CD14-positive monocyte (primary cell): ENCODE measurements around the gene KRTAP5-6. TPM values are rescaled to one million over a fixed set of nuclear protein-coding genes. Genes with fewer than 3 reads are reported as not detected.

Source experiments
- DNase-seq, 3 donors: peaks; one replicate each; pipeline ENCODE4 v3.0.0-alpha.2; 2011 to 2022
- H2AFZ ChIP-seq: 2 replicates; pipeline ENCODE4 v1.6.0; 2012; ENCODE audit warnings: mild to moderate bottlenecking, low read depth, low read length, inconsistent platforms; ENCODE audit not compliant: insufficient read depth, poor library complexity, severe bottlenecking
- H3K27ac ChIP-seq, 2 donors: 1 replicate in 1 of 2; 2 replicates in 1 of 2; pipeline ENCODE4 v1.5.1; 2012 to 2013; ENCODE audit warnings: low read length in 2 of 2, control low read depth in 1 of 2, inconsistent platforms in 1 of 2, low read depth in 1 of 2, mild to moderate bottlenecking in 1 of 2
- H3K27me3 ChIP-seq, 2 donors: one replicate each; pipeline versions ENCODE4 v1.6.0 to v1.6.1; 2011 to 2013; ENCODE audit warnings: low read length in 2 of 2; ENCODE audit not compliant: control insufficient read depth in 2 of 2, insufficient read depth in 2 of 2
- H3K36me3 ChIP-seq, 2 donors: replicated peaks in 1 of 2; 1 replicate in 1 of 2; 2 replicates in 1 of 2; pipeline versions ENCODE4 v1.5.1 to v1.6.1; 2012 to 2013; ENCODE audit warnings: low read length in 2 of 2, control low read depth in 1 of 2, inconsistent platforms in 1 of 2, mild to moderate bottlenecking in 1 of 2; ENCODE audit not compliant: insufficient read depth in 2 of 2, control insufficient read depth in 1 of 2
- H3K4me1 ChIP-seq, 2 donors: 1 replicate in 1 of 2; 2 replicates in 1 of 2; pipeline versions ENCODE4 v1.5.1 to v1.6.1; 2012 to 2013; ENCODE audit warnings: low read length in 2 of 2, control low read depth in 1 of 2, inconsistent platforms in 1 of 2, mild to moderate bottlenecking in 1 of 2, moderate library complexity in 1 of 2; ENCODE audit not compliant: insufficient read depth in 2 of 2, control insufficient read depth in 1 of 2
- H3K4me2 ChIP-seq: replicated peaks from 2 replicates; pipeline ENCODE3; 2012; ENCODE audit warnings: low read length, moderate library complexity, mild to moderate bottlenecking; ENCODE audit not compliant: poor library complexity, severe bottlenecking; ENCODE audit errors: extremely low read depth
- H3K4me3 ChIP-seq, 3 experiments: fragments of 200-600 bp in 1 of 3; sonication (generic) in 1 of 3; replicated peaks in 1 of 3; 1 replicate in 2 of 3; 2 replicates in 1 of 3; pipeline ENCODE4 v1.5.1; 2011 to 2013; ENCODE audit warnings: low read length in 3 of 3, mild to moderate bottlenecking in 3 of 3, control low read depth in 2 of 3, low read depth in 2 of 3, inconsistent platforms in 1 of 3, moderate library complexity in 1 of 3
- H3K79me2 ChIP-seq: 2 replicates; pipeline ENCODE4 v1.6.0; 2012; ENCODE audit warnings: mild to moderate bottlenecking, control low read depth, inconsistent platforms, low read length, moderate library complexity; ENCODE audit not compliant: insufficient read depth
- H3K9ac ChIP-seq: 2 replicates; pipeline ENCODE4 v1.6.0; 2017; ENCODE audit warnings: low read length, mild to moderate bottlenecking; ENCODE audit not compliant: insufficient read depth, poor library complexity, severe bottlenecking
- H3K9me3 ChIP-seq, 2 donors: replicated peaks in 1 of 2; 1 replicate in 1 of 2; 2 replicates in 1 of 2; pipeline versions ENCODE4 v1.5.1 to v1.6.1; 2012 to 2013; ENCODE audit warnings: low read length in 2 of 2, control low read depth in 1 of 2; ENCODE audit not compliant: control insufficient read depth in 1 of 2, insufficient read depth in 1 of 2
- H4K20me1 ChIP-seq: 2 replicates; pipeline ENCODE4 v1.6.0; 2012; ENCODE audit warnings: mild to moderate bottlenecking, low read length, control low read depth, moderate library complexity; ENCODE audit not compliant: insufficient read depth
- H3K27ac Mint-ChIP-seq, 7 donors: one replicate each; pipeline ENCODE4 v1.8.0; 2020; ENCODE audit warnings: mild to moderate bottlenecking in 7 of 7, mixed read lengths in 7 of 7, moderate library complexity in 6 of 7, inconsistent platforms in 2 of 7
- H3K27me3 Mint-ChIP-seq, 3 donors: one replicate each; pipeline ENCODE4 v1.8.0; 2021 to 2022; ENCODE audit warnings: low read depth in 3 of 3, mild to moderate bottlenecking in 3 of 3, mixed read lengths in 3 of 3, moderate library complexity in 3 of 3, inconsistent platforms in 1 of 3
- H3K36me3 Mint-ChIP-seq, 2 donors: one replicate each; pipeline ENCODE4 v1.8.0; 2020; ENCODE audit warnings: mixed read lengths in 2 of 2, inconsistent platforms in 1 of 2, mild to moderate bottlenecking in 1 of 2
- H3K4me1 Mint-ChIP-seq: one replicate; pipeline ENCODE4 v1.8.0; 2020; ENCODE audit warnings: mild to moderate bottlenecking, mixed read lengths
- H3K4me3 Mint-ChIP-seq, 2 donors: one replicate each; pipeline ENCODE4 v1.8.0; 2020; ENCODE audit warnings: mild to moderate bottlenecking in 2 of 2, mixed read lengths in 2 of 2, moderate library complexity in 1 of 2
- H3K9me3 Mint-ChIP-seq, 7 donors: one replicate each; pipeline ENCODE4 v1.8.0; 2020 to 2022; ENCODE audit warnings: mixed read lengths in 7 of 7, mild to moderate bottlenecking in 6 of 7, moderate library complexity in 6 of 7, inconsistent platforms in 2 of 7
- CTCF ChIP-seq: fragments of 200-600 bp; IDR thresholded peaks from one replicate; pipeline ENCODE4 v1.8.0; 2022; ENCODE audit warnings: antibody characterized with exemption, mild to moderate bottlenecking
- WGBS: methylation state at CpG from one replicate; pipeline ENCODE4 v1.1.5; 2013; ENCODE audit warnings: missing lambda C conversion rate; ENCODE audit not compliant: insufficient coverage; 5-methylcytosine and 5-hydroxymethylcytosine counted together
- intact Hi-C, 2 donors: fragments of 100-400 bp; cut with micrococcal nuclease; formaldehyde crosslinking; loops; one replicate each; pipeline versions ENCODE4 v1.15.0 to v1.15.1; 2023
- polyA plus RNA-seq, 3 donors: library from polyadenylated mRNA; depleted of rRNA in 1 of 3; unstranded in 2 of 3; stranded (reverse) in 1 of 3; fragments of 300-500 nt in 2 of 3; fragments of >200 nt in 1 of 3; fragmentation: Illumina TruSeq in 2 of 3; gene quantifications; 1 replicate in 2 of 3; 2 replicates in 1 of 3; pipeline ENCODE4 v1.2.3, GENCODE V29; 2012 to 2021

The KRTAP5-6 gene
- polyA plus RNA-seq, 3 donors: not detected

- Mint-ChIP-seq H3K4me3 (no peak overlapping the region), H3K9me3 (peaks cover 0 to 16% (median 10%) of the 10 kb centered on the region in 7 donors), H3K36me3 (no peaks in the 10 kb centered on the region), H3K27ac (no peak overlapping the region), H3K4me1 (peaks cover 2% of the 10 kb centered on the region), H3K27me3 (peaks cover 26 to 32% (median 31%) of the 10 kb centered on the region in 3 donors)
- TF ChIP-seq CTCF: no peak
- Histone ChIP-seq H2AFZ (no peak overlapping the region), H3K36me3 (no peaks in the 10 kb centered on the region), H4K20me1 (no peaks in the 10 kb centered on the region), H3K27me3 (peaks cover 2% of the 10 kb centered on the region in 2 donors), H3K9me3 (peaks cover 0 to 3% of the 10 kb centered on the region in 2 donors), H3K4me1 (no peaks in the 10 kb centered on the region), H3K9ac (no peak overlapping the region), H3K4me2 (no peak overlapping the region), H3K27ac (no peak overlapping the region), H3K4me3 (no peak overlapping the region), H3K79me2 (no peaks in the 10 kb centered on the region)
- no peak for DNase-seq
- whole genome bisulfite sequencing: 100% methylated on average over 3 of the region's 10 CpGs
- intact Hi-C loops: no loop called here
These were observed 5.5 kb downstream of the KRTAP5-6 start for GRCh38 chr11:1702506-1702905.

GRCh38 chr11:1703146-1703545, 6.2 kb downstream of the KRTAP5-6 start:
- H3K27me3 ChIP-seq: peaks cover 7 to 8% of the 10 kb centered on the region in 2 donors
- Mint-ChIP-seq H3K4me1 (peaks cover 2% of the 10 kb centered on the region), H3K27ac (no peak overlapping the region), H3K4me3 (peak overlapping the region in 1 of 2 donors; percentile 30), H3K27me3 (peaks cover 26 to 31% (median 30%) of the 10 kb centered on the region in 3 donors), H3K9me3 (peaks cover 0 to 15% (median 9%) of the 10 kb centered on the region in 7 donors), H3K36me3 (no peaks in the 10 kb centered on the region)
- no peak overlapping the region for H3K4me2 ChIP-seq
- no peak overlapping the region for H2AFZ ChIP-seq
- TF ChIP-seq CTCF: no peak
- no peak overlapping the region for H3K9ac ChIP-seq
- H3K9me3 ChIP-seq: peaks cover 0 to 3% of the 10 kb centered on the region in 2 donors
- 100% methylated on average over 2 of the region's 6 CpGs for WGBS
- H3K27ac ChIP-seq: no peak overlapping the region
- no peaks in the 10 kb centered on the region for H3K4me1 ChIP-seq
- no peak for DNase-seq
- H4K20me1 ChIP-seq: no peaks in the 10 kb centered on the region
- no peaks in the 10 kb centered on the region for H3K36me3 ChIP-seq
- intact Hi-C loops: no loop called here
- H3K79me2 ChIP-seq: no peaks in the 10 kb centered on the region
- H3K4me3 ChIP-seq: no peak overlapping the region
